Non-pigmented ciliary epithelial cell (primary cell): ENCODE results near the gene GTF2H2.
"Not testable (repeated sequence)": the region's sequence is repeated elsewhere in the genome, so short reads cannot be mapped to it uniquely, and the experiment has no call there.

Source experiments
- DNase-seq: peaks from one replicate; pipeline ENCODE4 v3.0.0-alpha.2; 2010; ENCODE audit warnings: low read depth

GTF2H2 gene

GRCh38 chr5:71067262-71067928 is at the start of gene GTF2H2:
Gene GTF2H2, minus strand, starts transcription at chr5:71067676. Its CDS starts 4,913 bp downstream, at chr5:71062763.
- not testable (repeated sequence) for DNase-seq

GRCh38 chr5:71109730-71110275 is 42.3 kb upstream of the GTF2H2 start:
- not testable (repeated sequence) for DNase-seq

DNA sequence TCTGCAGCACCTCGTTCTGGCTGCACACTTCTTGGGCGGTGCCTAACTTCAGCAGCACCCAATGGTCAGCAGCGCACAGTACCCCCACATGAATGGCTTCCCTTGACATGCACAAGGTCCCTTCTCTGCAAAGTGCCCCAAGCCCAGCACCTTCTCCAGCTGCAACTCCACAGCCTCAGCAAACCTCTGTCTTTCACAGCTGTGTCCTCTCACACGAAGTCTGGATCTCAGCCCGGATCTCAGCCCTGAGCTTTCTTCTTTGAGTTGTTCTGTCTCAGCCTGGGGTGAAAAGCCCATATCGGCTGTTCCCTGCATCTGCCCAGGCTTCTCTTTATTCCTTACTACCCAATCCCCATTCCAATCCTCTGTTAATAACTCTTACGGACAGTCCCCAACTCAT is 32.5 kb upstream of the GTF2H2 start:
- DNase-seq: not testable (repeated sequence)

GRCh38 chr5:71097930-71098203 is 30.4 kb upstream of the GTF2H2 start:
- not testable (repeated sequence) for DNase-seq

DNA sequence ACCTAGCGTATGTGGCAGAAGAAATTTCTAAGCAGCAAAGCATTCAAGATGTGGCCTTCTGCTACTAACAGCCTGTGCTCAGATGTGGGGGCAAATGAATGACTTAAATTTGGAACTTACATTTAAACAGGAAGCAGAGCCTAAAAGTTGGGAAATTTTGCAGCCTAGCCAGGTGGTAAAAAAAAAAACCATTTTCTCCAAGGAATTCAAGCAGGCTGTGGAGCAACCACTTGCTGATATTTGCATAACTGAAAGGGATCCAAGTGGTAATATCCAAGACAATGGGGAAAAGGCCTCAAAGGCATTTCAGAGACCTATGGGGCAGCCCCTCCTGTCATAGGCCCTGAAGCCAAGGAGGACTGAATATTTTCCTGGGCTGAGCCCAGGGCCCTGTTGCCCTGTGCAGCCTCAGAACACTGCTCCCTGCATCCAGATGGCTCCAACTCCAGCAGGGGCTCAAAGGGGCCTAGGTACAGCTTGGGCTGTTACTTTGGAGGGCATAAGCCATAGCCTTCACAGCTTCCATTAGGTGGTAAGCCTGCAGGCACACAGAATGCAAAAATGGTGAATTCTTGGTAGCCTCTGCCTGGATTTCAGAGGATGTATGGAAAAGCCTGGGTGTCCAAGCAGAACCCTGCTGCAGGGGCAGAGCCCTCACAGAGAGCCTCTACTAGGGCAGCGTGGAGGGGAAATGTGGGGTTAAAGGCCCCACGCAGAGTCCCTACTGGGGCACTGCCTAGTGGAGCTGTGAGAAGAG is 29.9 kb upstream of the GTF2H2 start:
- DNase-seq: not testable (repeated sequence)

DNA sequence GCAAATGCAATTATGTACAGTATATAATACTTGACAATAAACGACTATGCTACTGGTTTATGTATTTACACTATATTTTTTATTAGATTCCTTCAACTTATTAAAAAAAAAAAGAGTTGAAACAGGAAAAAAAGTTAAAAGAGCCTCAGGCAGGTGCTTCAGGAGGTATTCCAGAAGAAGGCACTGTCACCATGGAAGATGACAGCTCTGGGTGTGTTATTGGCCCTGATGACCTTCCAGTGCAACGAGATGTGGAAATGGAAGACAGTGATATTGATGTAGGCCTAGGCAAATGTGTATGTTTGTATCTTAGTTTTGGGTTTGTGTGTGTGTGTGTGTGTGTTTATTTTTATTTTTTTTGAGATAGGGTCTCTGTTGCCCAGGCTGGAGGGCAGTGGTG is 22.3 kb upstream of the GTF2H2 start:
- not testable (repeated sequence) for DNase-seq

DNA sequence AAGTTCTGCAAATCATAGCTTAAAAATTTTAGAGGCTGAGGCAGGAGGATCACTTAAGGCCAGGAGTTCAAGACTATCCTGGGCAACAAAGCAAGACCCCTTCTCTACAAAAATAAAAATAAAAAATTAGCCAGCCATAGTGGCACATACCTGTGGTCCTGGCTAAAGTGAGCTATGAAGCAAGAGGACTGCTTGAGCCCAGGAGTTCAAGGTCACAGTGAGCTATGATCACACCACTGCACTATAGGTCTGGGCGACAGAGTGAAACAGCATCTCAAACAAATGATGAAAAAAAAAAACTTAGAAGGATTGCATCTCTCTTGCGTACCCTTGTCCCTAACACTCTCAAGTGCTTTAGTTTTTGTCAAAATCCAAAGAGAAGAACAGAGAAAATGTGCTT is 21.3 kb upstream of the GTF2H2 start:
- DNase-seq: not testable (repeated sequence)

- not testable (repeated sequence) for DNase-seq
These were observed 18.7 kb upstream of the GTF2H2 start for GRCh38 chr5:71086145-71086544.

DNA sequence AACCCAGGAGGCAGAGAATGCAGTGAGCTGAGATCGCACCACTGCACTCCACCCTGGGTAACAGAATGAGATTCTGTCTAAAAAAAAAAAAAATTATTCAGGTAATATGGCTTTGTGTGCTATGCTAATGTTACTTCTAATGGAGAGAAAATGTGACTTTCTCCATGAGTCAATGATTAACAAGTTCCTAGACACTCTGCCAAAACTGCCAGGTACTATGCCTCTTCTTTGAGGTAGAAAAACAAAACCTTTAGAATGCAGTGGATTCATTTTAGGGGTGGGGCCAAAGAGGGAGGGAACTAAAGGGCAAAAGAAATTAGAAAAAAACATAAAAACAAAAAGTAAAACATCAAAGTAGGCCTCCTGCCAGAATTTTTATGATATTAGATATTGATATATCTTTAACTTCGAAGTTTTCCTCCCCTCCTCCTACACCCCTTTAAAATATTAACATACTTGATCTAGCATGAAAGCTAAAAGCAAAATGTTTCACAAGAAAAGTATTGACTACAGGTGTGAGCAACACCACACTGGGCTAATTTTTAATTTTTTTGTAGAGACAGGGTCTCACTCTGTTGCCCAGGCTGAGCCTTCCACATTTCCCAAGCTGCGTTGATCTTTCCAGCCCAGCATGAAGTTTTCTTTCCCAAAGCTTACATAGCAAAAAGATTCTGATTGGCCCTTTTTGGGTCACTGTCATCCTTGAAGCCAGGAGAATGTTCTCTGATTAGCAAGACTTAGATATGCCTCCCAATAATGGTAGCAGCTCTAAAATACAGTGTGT is 17.0 kb upstream of the GTF2H2 start:
- DNase-seq: not testable (repeated sequence)

DNA sequence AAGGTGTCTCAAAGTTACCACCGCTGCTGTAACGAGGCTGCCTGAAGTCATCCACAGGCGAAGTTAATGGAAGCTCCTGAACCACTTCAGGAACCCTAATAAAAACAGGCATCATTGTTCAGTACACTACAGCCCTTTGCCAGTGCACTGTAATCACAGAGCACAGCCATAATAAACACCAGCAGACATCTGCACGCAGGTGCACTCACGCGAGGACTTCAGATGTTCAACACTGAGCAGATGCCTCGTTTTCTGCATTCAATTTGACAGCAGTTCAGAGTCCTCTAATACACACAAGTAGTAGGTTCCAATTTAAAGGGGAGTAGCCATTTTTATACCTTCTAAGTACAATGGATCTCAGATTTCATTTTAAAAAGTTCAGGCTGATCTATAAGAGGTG is 15.4 kb upstream of the GTF2H2 start:
- DNase-seq: not testable (repeated sequence)

DNA sequence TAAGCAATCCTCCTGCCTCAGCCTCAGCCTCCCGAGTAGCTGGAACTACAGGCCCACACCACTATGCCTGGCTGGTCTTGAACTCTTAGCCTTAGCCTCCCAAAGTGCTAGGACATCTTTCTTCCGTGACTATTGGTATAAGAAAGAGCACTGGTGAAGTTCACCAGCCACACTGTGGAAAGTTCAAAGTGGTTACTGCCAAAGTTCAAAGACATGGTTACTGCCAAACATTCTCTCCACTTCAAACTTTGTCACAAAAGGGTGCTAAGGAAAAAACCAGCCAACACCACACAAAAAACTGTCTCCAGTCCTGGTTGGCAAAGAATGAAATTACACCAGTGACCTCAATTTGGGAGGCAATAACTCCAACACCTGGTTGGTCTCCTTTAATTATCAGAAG is 14.9 kb upstream of the GTF2H2 start:
- DNase-seq: not testable (repeated sequence)

DNA sequence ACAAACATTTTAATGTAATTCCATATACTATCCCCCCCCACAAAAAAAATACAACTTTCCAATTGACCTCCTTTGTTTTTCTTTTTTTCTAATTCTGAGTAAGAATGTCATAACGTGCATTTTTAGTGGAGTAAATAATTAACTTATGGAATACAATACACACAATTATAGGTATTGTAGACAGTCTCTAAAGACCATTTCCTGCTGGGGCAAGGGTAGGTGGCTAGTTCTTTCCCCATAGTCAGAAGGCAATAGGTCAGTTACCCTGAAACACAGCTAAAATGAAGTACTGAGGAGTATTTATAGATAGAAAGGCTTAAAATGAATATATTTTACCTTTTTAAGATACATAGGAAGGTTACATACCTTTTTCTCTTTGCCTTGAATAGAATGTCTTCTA is 6.2 kb downstream of the GTF2H2 start:
- not testable (repeated sequence) for DNase-seq

GRCh38 chr5:71059426-71059825 is 8.1 kb downstream of the GTF2H2 start:
- DNase-seq: not testable (repeated sequence)

GRCh38 chr5:71044808-71045207 is 22.7 kb downstream of the GTF2H2 start:
- not testable (repeated sequence) for DNase-seq

GRCh38 chr5:71044128-71044527 is 23.3 kb downstream of the GTF2H2 start:
- DNase-seq: not testable (repeated sequence)

DNA sequence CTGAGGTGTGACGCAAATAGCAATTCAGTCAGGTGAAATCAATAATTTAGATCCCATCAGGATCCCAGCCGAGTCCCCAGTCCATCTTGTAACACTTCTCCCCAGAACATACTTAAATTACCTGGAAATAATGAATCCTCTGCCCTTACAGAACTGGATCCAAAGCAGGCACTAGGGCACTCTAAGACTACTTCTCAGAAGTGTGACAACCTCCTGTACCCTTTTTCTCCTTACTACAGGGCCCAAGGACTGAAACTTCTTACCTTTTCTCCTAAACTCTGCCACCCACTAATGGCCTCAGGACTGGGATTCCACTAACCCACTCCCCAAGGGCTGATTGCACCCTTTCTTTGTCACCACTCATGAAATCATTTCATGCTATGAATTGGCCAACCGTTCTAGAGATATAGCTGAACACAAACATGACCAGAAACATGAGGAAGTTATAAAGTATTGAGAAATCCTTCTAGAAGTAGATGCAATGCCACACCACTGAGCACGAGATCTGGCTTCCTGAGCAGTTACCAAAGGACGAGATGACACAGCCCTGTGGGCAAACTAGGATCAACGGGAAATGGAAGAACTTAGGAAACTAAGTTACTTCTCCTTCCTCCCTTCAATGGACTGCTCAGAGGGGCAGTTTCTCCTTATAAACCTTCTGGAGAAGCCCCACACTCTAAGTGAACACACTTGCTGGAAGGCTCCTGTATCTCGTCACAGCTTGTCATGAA is 36.3 kb downstream of the GTF2H2 start:
- not testable (repeated sequence) for DNase-seq

DNA sequence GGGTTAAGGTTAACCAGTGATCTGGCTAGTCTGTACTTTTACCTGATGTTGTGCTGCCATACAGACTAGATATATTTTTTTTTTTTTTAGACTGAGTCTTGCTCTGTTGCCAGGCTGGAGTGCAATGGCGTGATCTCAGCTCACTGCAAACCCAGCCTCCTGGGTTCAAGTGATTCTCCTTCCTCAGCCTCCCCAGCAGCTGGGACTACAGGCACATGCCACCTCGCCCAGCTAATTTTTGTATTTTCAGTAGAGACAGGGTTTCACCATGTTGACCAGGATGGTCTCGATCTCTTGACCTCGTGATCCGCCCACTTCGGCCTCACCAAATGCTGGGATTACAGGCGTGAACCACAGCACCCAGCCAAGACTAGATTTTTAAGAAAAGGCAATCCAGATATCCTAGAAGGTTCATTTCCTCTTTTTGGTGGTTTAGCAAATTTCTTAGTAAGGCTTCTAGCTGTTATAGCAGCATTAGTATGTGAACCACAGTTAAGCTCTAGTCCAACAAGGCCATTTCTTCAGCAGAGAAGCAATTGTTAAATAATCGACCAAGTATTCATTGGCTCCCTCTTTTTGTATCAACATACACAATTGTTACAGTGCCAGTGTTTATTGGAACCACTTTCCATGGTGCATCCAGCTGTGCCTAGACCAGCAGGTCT is 42.1 kb downstream of the GTF2H2 start, which contains the start of gene NAIP:
NAIP (minus strand) TSS at position 51 of the 665 bp plus-strand sequence. CDS start 12,424 bp downstream, outside the sequence.
- not testable (repeated sequence) for DNase-seq

DNA sequence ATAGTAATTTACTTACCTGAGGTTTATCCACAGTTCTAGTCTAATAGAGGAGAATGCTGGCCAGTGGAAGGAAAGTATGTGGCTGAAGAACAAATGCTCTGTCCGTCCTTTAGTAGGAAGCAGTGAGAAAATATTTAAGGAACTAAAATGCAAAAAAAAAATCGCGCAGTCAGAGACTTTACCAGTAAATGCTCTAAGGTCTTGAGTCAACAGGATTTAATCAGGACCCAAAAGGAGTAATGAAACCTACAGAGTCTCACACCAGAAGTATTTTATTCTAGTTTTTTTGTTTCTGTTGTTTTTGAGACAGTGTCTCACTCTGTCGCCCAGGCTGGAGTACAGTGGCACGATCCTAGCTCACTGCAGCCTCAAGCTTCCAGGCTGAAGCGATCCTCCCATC is 46.8 kb downstream of the GTF2H2 start:
- not testable (repeated sequence) for DNase-seq

- DNase-seq: not testable (repeated sequence)
These were observed 49.0 kb downstream of the GTF2H2 start for GRCh38 chr5:71018376-71019005.

DNA sequence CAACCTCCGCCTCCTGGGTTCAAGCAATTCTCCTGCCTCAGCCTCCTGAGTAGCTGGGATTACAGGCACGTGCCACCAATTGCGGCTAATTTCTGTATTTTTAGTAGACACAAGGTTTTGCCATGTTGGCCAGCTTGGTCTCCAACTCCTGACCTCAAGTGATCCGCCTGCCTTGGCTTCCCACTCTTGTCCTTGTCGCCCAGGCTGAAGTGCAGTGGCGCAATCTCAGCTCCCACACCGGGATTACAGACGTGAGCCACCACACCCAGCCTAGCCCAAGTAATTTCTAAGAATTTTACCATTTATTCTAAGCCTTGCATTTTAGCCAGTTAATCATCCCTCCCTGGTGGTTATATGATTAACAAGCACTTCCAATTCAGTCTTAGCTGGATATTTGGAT is 53.3 kb downstream of the GTF2H2 start:
- DNase-seq: no peak

DNA sequence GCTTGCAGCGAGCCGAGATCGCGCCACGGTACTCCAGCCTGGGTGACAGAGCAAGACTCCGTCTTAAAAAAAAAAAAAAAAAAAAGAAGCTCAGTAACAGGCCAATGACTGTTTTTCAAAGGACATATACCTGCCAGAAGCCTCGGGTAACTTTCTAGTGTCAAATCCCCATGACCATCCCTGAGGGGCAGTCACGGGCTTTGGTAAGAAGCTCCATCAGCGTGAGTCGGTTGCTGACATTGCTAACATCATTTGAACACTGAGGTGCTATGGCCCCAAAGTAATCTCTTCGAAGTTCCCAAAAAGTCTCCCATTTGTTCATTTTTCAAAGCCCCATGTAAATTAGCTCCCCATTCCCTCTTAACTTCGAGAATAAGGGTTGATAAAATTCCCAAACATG is 53.9 kb downstream of the GTF2H2 start:
- DNase-seq: no peak
